Heart left ventricle (tissue), 13 donors: ENCODE data around the gene SERPINE3.

Experiments used
- POLR2A ChIP-seq, 2 donors: fragments of 450-650 bp; IDR thresholded peaks; one replicate each; pipeline ENCODE4 v1.6.1; 2017; ENCODE audit warnings: antibody characterized with exemption in 2 of 2, mild to moderate bottlenecking in 2 of 2, moderate library complexity in 2 of 2
- TF ChIP-seq, protein P1 (sequence below), 12 donors: fragments of 200-600 bp; sonication (generic) in 4 of 12; IDR thresholded peaks; one replicate each; pipeline versions ENCODE4 v1.5.0 to v1.8.0; 2018 to 2022; ENCODE audit warnings: antibody characterized with exemption in 12 of 12, mild to moderate bottlenecking in 5 of 12
- donor health status: ischemic (EF 13 %, LVEDD 7.1; RV severe dilation, severe dysfunction).
- donor health status: DM: no; HTN: yes; CAD: no.
- donor health status: DM: no; HTN: no; CAD: no.
- donor health status: ischemic (EF 25% LVEDD 6.9; RV normal size, moderate dysfunction).
- donor health status: ischemic (EF 25% LVEDD 5.7; RV mildly dilated, moderate dysfunction).
- donor health status: ischemic (EF 35%, LVEDD 5.7; RV mildly dilated, moderate dysfunction).
- donor health status: nonischemic (EF 11% LVEDD 7.7; RV severe dilation, severe dysfunction).
- donor health status: DM: yes; HTN: yes; CAD: no.
- donor health status: PGD.
- donor health status: ischemic (EF 29% LVEDD 5.4; RV normal size, mild dysfunction).
- donor health status: nonischemic (EF 23%, LVEDD 6.1; RV moderate dilation, normal function).

DNA sequence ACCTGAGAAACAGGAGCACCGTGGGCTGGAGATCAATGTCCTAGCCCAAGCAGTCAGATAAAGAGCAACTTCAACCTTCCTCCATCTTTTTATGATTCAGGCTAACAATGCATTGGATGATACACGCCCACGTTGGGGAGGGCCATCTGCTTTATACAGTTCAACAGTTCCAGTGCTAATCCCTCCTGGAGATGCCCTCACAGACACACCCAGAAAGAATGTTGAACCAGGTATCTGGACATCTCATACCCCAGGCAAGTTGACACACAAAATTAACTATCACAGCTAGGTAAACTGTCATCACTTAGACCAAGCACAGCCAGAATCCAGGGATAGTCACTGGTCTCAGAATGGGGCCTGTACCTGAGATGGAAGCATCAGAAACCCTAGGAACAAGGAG is 20.6 kb upstream of the SERPINE3 start:
- TF ChIP-seq, protein P1, sequence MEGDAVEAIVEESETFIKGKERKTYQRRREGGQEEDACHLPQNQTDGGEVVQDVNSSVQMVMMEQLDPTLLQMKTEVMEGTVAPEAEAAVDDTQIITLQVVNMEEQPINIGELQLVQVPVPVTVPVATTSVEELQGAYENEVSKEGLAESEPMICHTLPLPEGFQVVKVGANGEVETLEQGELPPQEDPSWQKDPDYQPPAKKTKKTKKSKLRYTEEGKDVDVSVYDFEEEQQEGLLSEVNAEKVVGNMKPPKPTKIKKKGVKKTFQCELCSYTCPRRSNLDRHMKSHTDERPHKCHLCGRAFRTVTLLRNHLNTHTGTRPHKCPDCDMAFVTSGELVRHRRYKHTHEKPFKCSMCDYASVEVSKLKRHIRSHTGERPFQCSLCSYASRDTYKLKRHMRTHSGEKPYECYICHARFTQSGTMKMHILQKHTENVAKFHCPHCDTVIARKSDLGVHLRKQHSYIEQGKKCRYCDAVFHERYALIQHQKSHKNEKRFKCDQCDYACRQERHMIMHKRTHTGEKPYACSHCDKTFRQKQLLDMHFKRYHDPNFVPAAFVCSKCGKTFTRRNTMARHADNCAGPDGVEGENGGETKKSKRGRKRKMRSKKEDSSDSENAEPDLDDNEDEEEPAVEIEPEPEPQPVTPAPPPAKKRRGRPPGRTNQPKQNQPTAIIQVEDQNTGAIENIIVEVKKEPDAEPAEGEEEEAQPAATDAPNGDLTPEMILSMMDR (IDR thresholded peaks at IDR 0.05) = no peak
- no peak for TF ChIP-seq POLR2A (IDR thresholded peaks at IDR 0.05)
